Activated T-cell treated with anti-CD3 and anti-CD28 coated beads, Interleukin-2, amount 50 U/mL, for 24 hours (primary cell): Measurements from ENCODE around the gene SCNN1A.

Experiments used
- DNase-seq: peaks from one replicate; pipeline ENCODE4 v3.0.0-alpha.2; 2020
- H3K27ac Mint-ChIP-seq: 2 replicates; pipeline ENCODE4 v1.8.0; 2020; ENCODE audit warnings: mild to moderate bottlenecking, mixed read lengths
- H3K27me3 Mint-ChIP-seq: 2 replicates; pipeline ENCODE4 v1.8.0; 2020; ENCODE audit warnings: mixed read lengths
- H3K36me3 Mint-ChIP-seq: 2 replicates; pipeline ENCODE4 v1.8.0; 2020; ENCODE audit warnings: low read depth, mixed read lengths
- H3K4me1 Mint-ChIP-seq: 2 replicates; pipeline ENCODE4 v1.8.0; 2020; ENCODE audit warnings: low read depth, mixed read lengths
- H3K4me3 Mint-ChIP-seq: 2 replicates; pipeline ENCODE4 v1.8.0; 2020; ENCODE audit warnings: mild to moderate bottlenecking, moderate library complexity, mixed read lengths
- H3K9me3 Mint-ChIP-seq: 2 replicates; pipeline ENCODE4 v1.8.0; 2020; ENCODE audit warnings: mixed read lengths

SCNN1A gene

GRCh38 chr12:6317693-6318439 is 57.5 kb downstream of the SCNN1A start:
- Mint-ChIP-seq H3K36me3 (no peaks in the 10 kb centered on the region), H3K27me3 (no peaks in the 10 kb centered on the region), H3K9me3 (no peaks in the 10 kb centered on the region), H3K27ac (no peak overlapping the region), H3K4me3 (no peak overlapping the region), H3K4me1 (peaks cover 25% of the 10 kb centered on the region)
- no peak for DNase-seq

GRCh38 chr12:6316921-6317692 is 58.3 kb downstream of the SCNN1A start:
- DNase-seq = no peak
- Mint-ChIP-seq H3K4me1 (peaks cover 24% of the 10 kb centered on the region), H3K36me3 (no peaks in the 10 kb centered on the region), H3K9me3 (no peaks in the 10 kb centered on the region), H3K27ac (no peak overlapping the region), H3K27me3 (peaks cover 1% of the 10 kb centered on the region), H3K4me3 (no peak overlapping the region)

- Mint-ChIP-seq H3K9me3 (no peaks in the 10 kb centered on the region), H3K27me3 (peaks cover 8% of the 10 kb centered on the region), H3K27ac (no peak overlapping the region), H3K36me3 (no peaks in the 10 kb centered on the region), H3K4me1 (peaks cover 20% of the 10 kb centered on the region), H3K4me3 (no peak overlapping the region)
- DNase-seq = peak; percentile 21
Observed at GRCh38 chr12:6315704-6316597, 59.4 kb downstream of the SCNN1A start.

- H3K36me3 Mint-ChIP-seq = no peaks in the 10 kb centered on the region
- no peak overlapping the region for H3K4me3 Mint-ChIP-seq
- no peak overlapping the region for H3K27ac Mint-ChIP-seq
- peaks cover 20% of the 10 kb centered on the region for H3K4me1 Mint-ChIP-seq
- peaks cover 9% of the 10 kb centered on the region for H3K27me3 Mint-ChIP-seq
- H3K9me3 Mint-ChIP-seq = no peaks in the 10 kb centered on the region
- no peak for DNase-seq
Observed at GRCh38 chr12:6315184-6315583, 60.2 kb downstream of the SCNN1A start.

- Mint-ChIP-seq H3K9me3 (no peaks in the 10 kb centered on the region), H3K36me3 (no peaks in the 10 kb centered on the region), H3K27ac (no peak overlapping the region), H3K27me3 (peaks cover 12% of the 10 kb centered on the region), H3K4me1 (peaks cover 20% of the 10 kb centered on the region), H3K4me3 (no peak overlapping the region)
- peak; percentile 22 for DNase-seq
Observed at GRCh38 chr12:6314776-6315175, 60.6 kb downstream of the SCNN1A start.

GRCh38 chr12:6313326-6313940 is 61.9 kb downstream of the SCNN1A start:
- no peaks in the 10 kb centered on the region for H3K36me3 Mint-ChIP-seq
- peak; percentile 3 for DNase-seq
- H3K9me3 Mint-ChIP-seq = no peaks in the 10 kb centered on the region
- H3K4me1 Mint-ChIP-seq = peaks cover 16% of the 10 kb centered on the region
- no peak overlapping the region for H3K27ac Mint-ChIP-seq
- peaks cover 20% of the 10 kb centered on the region for H3K27me3 Mint-ChIP-seq
- no peak overlapping the region for H3K4me3 Mint-ChIP-seq

- H3K4me3 Mint-ChIP-seq = no peak overlapping the region
- H3K4me1 Mint-ChIP-seq = peaks cover 9% of the 10 kb centered on the region
- no peaks in the 10 kb centered on the region for H3K9me3 Mint-ChIP-seq
- H3K36me3 Mint-ChIP-seq = no peaks in the 10 kb centered on the region
- H3K27me3 Mint-ChIP-seq = peaks cover 20% of the 10 kb centered on the region
- H3K27ac Mint-ChIP-seq = no peak overlapping the region
- DNase-seq = no peak
Observed at GRCh38 chr12:6312529-6313325, 62.6 kb downstream of the SCNN1A start.

- H3K4me1 Mint-ChIP-seq = peaks cover 6% of the 10 kb centered on the region
- H3K4me3 Mint-ChIP-seq = no peak overlapping the region
- no peaks in the 10 kb centered on the region for H3K9me3 Mint-ChIP-seq
- no peak for DNase-seq
- H3K27me3 Mint-ChIP-seq = peaks cover 20% of the 10 kb centered on the region
- no peak overlapping the region for H3K27ac Mint-ChIP-seq
- no peaks in the 10 kb centered on the region for H3K36me3 Mint-ChIP-seq
Observed at GRCh38 chr12:6311822-6312528, 63.4 kb downstream of the SCNN1A start.

GRCh38 chr12:6310771-6311610 is 64.4 kb downstream of the SCNN1A start:
- Mint-ChIP-seq H3K27me3 (peaks cover 20% of the 10 kb centered on the region), H3K4me3 (peak overlapping the region; percentile 10), H3K9me3 (no peaks in the 10 kb centered on the region), H3K27ac (no peak overlapping the region), H3K4me1 (peaks cover 6% of the 10 kb centered on the region), H3K36me3 (no peaks in the 10 kb centered on the region)
- no peak for DNase-seq

- peaks cover 20% of the 10 kb centered on the region for H3K27me3 Mint-ChIP-seq
- no peak overlapping the region for H3K4me3 Mint-ChIP-seq
- peaks cover under 1% of the 10 kb centered on the region for H3K4me1 Mint-ChIP-seq
- no peak for DNase-seq
- no peak overlapping the region for H3K27ac Mint-ChIP-seq
- no peaks in the 10 kb centered on the region for H3K36me3 Mint-ChIP-seq
- no peaks in the 10 kb centered on the region for H3K9me3 Mint-ChIP-seq
Observed at GRCh38 chr12:6307529-6307928, 67.8 kb downstream of the SCNN1A start.

- H3K27ac Mint-ChIP-seq = no peak overlapping the region
- DNase-seq = no peak
- H3K36me3 Mint-ChIP-seq = no peaks in the 10 kb centered on the region
- no peak overlapping the region for H3K4me3 Mint-ChIP-seq
- H3K27me3 Mint-ChIP-seq = peaks cover 17% of the 10 kb centered on the region
- H3K9me3 Mint-ChIP-seq = no peaks in the 10 kb centered on the region
- H3K4me1 Mint-ChIP-seq = no peaks in the 10 kb centered on the region
Observed at GRCh38 chr12:6306599-6307220, 68.7 kb downstream of the SCNN1A start.

- Mint-ChIP-seq H3K27me3 (peaks cover 15% of the 10 kb centered on the region), H3K4me3 (no peak overlapping the region), H3K36me3 (no peaks in the 10 kb centered on the region), H3K9me3 (no peaks in the 10 kb centered on the region), H3K4me1 (no peaks in the 10 kb centered on the region), H3K27ac (no peak overlapping the region)
- DNase-seq = no peak
Observed at GRCh38 chr12:6306151-6306550, 69.2 kb downstream of the SCNN1A start.
